Measurements from ENCODE around the gene TMED1. TPM values are rescaled to one million over a fixed set of nuclear protein-coding genes. Genes with fewer than 3 reads are reported as not detected.

The TMED1 gene
- total RNA-seq, 1 donor: 43.1 TPM

DNA sequence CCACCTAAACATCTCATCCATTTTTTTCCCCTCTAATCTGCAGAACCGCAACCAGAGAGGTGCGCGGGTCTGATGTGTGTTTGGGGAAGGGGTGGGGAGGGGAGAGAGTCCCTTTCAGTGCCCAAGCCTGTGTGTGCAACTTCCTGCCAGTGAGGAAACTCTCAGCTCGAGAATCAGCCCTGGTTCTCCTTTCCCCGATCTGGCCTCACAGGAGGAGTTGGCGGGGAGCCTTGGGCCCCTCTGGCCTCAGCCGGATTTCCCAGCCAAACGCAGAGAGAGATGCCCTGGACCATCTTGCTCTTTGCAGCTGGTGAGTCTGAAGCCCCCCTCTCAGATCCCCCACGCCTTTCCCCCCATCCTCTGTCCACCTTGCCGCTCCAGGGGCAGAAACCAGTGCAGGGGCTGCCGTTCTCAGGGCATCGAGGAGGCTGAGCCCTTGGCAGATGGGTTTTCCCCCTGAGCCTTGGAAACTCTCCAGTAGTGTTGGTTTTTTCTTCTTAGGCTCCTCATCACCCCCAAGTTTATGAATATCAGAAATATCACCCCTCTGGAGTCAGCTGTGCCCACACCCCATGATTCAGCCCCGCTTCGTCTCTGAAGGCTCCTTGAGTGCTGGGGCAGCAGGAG, 12.3 kb upstream of the TMED1 start, which contains the start of gene C19orf38:
Gene C19orf38 (plus strand): TSS at position 186 of the 627 bp plus-strand sequence. CDS start 94 bp downstream, at position 280.
- no peak within 1 kb of the TSS for H3K27ac ChIP-seq (ENCODE audit: low read depth, low read length)
- peaks cover 5% of the 10 kb centered on the region for H3K9me3 ChIP-seq (ENCODE audit: low read depth, low read length)
- H3K79me2 ChIP-seq (ENCODE audit: insufficient read depth, low read length): no peaks in the 10 kb centered on the region
- peaks cover 4% of the 10 kb centered on the region for H3K27me3 ChIP-seq (ENCODE audit: insufficient read depth, low read length)
- H3K4me1 ChIP-seq (ENCODE audit: insufficient read depth, low read length): no peaks in the 10 kb centered on the region
- H3K4me2 ChIP-seq (ENCODE audit: insufficient read depth, low read length): no peak within 1 kb of the TSS
- TF ChIP-seq, protein P1, sequence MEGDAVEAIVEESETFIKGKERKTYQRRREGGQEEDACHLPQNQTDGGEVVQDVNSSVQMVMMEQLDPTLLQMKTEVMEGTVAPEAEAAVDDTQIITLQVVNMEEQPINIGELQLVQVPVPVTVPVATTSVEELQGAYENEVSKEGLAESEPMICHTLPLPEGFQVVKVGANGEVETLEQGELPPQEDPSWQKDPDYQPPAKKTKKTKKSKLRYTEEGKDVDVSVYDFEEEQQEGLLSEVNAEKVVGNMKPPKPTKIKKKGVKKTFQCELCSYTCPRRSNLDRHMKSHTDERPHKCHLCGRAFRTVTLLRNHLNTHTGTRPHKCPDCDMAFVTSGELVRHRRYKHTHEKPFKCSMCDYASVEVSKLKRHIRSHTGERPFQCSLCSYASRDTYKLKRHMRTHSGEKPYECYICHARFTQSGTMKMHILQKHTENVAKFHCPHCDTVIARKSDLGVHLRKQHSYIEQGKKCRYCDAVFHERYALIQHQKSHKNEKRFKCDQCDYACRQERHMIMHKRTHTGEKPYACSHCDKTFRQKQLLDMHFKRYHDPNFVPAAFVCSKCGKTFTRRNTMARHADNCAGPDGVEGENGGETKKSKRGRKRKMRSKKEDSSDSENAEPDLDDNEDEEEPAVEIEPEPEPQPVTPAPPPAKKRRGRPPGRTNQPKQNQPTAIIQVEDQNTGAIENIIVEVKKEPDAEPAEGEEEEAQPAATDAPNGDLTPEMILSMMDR (IDR thresholded peaks at IDR 0.05; ENCODE audit: extremely low read depth, low read depth, low read length): no peak
- H2AFZ ChIP-seq (ENCODE audit: low read length): peak within 1 kb of the TSS; percentile 59
- H3K4me3 ChIP-seq (ENCODE audit: insufficient read depth, low read length): no peak within 1 kb of the TSS
- no peaks in the 10 kb centered on the region for H4K20me1 ChIP-seq (ENCODE audit: insufficient read depth, low read length)
- H3K36me3 ChIP-seq (ENCODE audit: insufficient read depth, low read length): no peaks in the 10 kb centered on the region
- peak; percentile 41 for DNase-seq (ENCODE audit: insufficient read length, low spot score, missing footprints)

DNA sequence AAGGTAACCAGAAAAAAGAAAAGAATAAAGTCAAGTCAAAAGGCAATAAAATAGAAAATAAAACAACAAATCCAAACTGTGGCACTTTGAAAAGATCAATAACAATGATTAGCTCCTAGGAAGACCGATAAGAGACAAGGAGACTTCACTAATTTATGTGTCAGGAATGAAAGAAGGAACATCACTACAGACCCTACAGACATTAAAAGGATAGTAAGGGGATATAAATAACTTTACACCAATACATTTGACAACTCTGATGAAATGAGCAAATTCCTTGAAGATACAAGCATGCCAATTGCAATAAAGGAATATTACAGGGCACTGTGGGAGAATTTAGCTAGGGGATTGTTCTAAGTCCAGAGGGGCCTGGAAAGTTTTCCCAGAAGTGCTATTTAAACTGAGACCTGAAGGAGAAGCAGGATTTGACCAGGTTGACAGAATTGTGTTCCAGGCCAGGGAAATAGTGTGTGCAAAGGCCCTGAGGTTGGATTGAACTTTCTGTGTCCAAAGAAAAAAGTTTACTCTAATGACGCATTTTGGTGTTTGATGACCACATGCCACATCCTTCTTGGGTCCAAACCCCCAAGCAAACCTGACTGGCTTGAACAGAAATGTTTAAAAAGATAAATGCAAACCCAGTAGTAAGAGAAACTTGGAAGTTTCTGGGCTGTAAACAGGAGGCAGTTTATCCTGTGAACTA, 10.6 kb upstream of the TMED1 start:
- Histone ChIP-seq H2AFZ (ENCODE audit: low read length) (no peak overlapping the region), H3K27me3 (ENCODE audit: insufficient read depth, low read length) (peaks cover 4% of the 10 kb centered on the region), H3K4me3 (ENCODE audit: insufficient read depth, low read length) (no peak overlapping the region), H3K4me1 (ENCODE audit: insufficient read depth, low read length) (no peaks in the 10 kb centered on the region), H3K27ac (ENCODE audit: low read depth, low read length) (no peak overlapping the region), H3K79me2 (ENCODE audit: insufficient read depth, low read length) (no peaks in the 10 kb centered on the region), H4K20me1 (ENCODE audit: insufficient read depth, low read length) (no peaks in the 10 kb centered on the region), H3K4me2 (ENCODE audit: insufficient read depth, low read length) (no peak overlapping the region), H3K36me3 (ENCODE audit: insufficient read depth, low read length) (no peaks in the 10 kb centered on the region), H3K9me3 (ENCODE audit: low read depth, low read length) (peaks cover 5% of the 10 kb centered on the region)
- DNase-seq (ENCODE audit: insufficient read length, low spot score, missing footprints): no peak
- TF ChIP-seq, protein P1 (IDR thresholded peaks at IDR 0.05; ENCODE audit: extremely low read depth, low read depth, low read length): no peak

DNA sequence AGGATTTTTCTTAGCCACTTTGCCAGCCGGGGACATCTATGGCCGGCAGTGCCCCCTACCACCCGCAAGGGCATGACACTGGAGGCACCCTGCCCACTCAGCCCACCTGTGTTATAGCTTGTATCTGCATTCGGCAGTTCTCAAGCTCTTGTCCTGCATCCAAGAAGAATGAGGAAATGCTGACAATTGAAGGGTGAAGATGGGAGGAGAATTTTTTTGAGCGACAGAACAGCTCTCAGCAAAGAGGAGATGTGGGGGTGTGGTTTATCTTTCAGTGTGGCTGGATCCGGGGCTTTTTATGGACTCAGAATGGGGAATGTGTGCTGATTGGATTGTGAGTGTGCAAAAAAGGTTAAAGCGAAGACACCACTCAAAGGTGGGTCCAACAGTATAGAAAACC, 6.8 kb upstream of the TMED1 start:
- Histone ChIP-seq H3K36me3 (ENCODE audit: insufficient read depth, low read length) (no peaks in the 10 kb centered on the region), H3K27me3 (ENCODE audit: insufficient read depth, low read length) (no peaks in the 10 kb centered on the region), H3K27ac (ENCODE audit: low read depth, low read length) (no peak overlapping the region), H3K4me2 (ENCODE audit: insufficient read depth, low read length) (no peak overlapping the region), H3K79me2 (ENCODE audit: insufficient read depth, low read length) (no peaks in the 10 kb centered on the region), H4K20me1 (ENCODE audit: insufficient read depth, low read length) (no peaks in the 10 kb centered on the region), H2AFZ (ENCODE audit: low read length) (no peak overlapping the region), H3K4me1 (ENCODE audit: insufficient read depth, low read length) (no peaks in the 10 kb centered on the region), H3K9me3 (ENCODE audit: low read depth, low read length) (peaks cover 5% of the 10 kb centered on the region), H3K4me3 (ENCODE audit: insufficient read depth, low read length) (no peak overlapping the region)
- no peak for DNase-seq (ENCODE audit: insufficient read length, low spot score, missing footprints)
- TF ChIP-seq, protein P1 (IDR thresholded peaks at IDR 0.05; ENCODE audit: extremely low read depth, low read depth, low read length): no peak
